GM12878 (cell line): ENCODE measurements around the gene FOXO1. TPM values are rescaled to one million over a fixed set of nuclear protein-coding genes. Genes with fewer than 3 reads are reported as not detected.

Experiments used
- ATAC-seq: fragments of 200-7000 bp; cut with Tn5 transposase; 3 replicates; pipeline ENCODE4 v1.9.1; 2020; ENCODE audit warnings: mild to moderate bottlenecking, moderate library complexity
- BruUV-seq: library from RNA; stranded (reverse); fragments of 400-500 nt; replicated peaks from 2 replicates; lab custom pipeline; 2021; lab: Mats Ljungman, UMichigan
- CTCF ChIA-PET: fragments of 300-600 bp; sonication (Branson Sonifier 250); formaldehyde crosslinking; extraction: SDS; loops from one replicate; lab custom pipeline; 2021; ENCODE audit warnings: inconsistent platforms; lab: Yijun Ruan, JAX
- POLR2A ChIA-PET: fragments of 350-600 bp; formaldehyde crosslinking; extraction: SDS; loops from one replicate; lab custom pipeline; 2021; ENCODE audit warnings: inconsistent platforms; lab: Charles Lee
- RAD21 ChIA-PET: fragments of 300-600 bp; sonication (Branson Sonifier 250); formaldehyde crosslinking; loops from one replicate; lab custom pipeline; 2023; ENCODE audit warnings: antibody characterized with exemption; ENCODE audit not compliant: unreplicated experiment; lab: Charles Lee
- SMC1A ChIA-PET: fragments of 300-600 bp; sonication (Branson Sonifier 250); formaldehyde crosslinking; loops from one replicate; lab custom pipeline; 2023; ENCODE audit not compliant: unreplicated experiment, uncharacterized antibody; lab: Charles Lee
- DNase-seq: peaks from one replicate; pipeline ENCODE4 v3.0.0-alpha.2; 2011; ENCODE audit warnings: low read depth, low spot score
- FAIRE-seq: peaks from 3 replicates; lab custom pipeline; 2011; peaks lifted over from hg19 to GRCh38; lab: Jason Lieb, UNC
- H2AFZ ChIP-seq: 2 replicates; pipeline ENCODE4 v1.6.0; 2011; ENCODE audit warnings: low read depth, low read length, control low read depth; ENCODE audit not compliant: control insufficient read depth
- H3K27ac ChIP-seq: 2 replicates; pipeline ENCODE4 v1.5.1; 2011; ENCODE audit warnings: control low read depth; ENCODE audit not compliant: control insufficient read depth, insufficient read depth
- H3K27me3 ChIP-seq, 2 experiments: replicated peaks in 1 of 2; 2 replicates each; pipeline versions ENCODE4 v1.6.0 to v1.6.1; 2011; ENCODE audit warnings: low read length in 1 of 2; ENCODE audit not compliant: control insufficient read depth in 2 of 2, insufficient read depth in 2 of 2
- H3K36me3 ChIP-seq, 2 experiments: 2 replicates each; pipeline ENCODE4 v1.5.1; 2011; ENCODE audit warnings: low read length in 1 of 2; ENCODE audit not compliant: control insufficient read depth in 2 of 2, insufficient read depth in 2 of 2
- H3K4me1 ChIP-seq: 2 replicates; pipeline ENCODE4 v1.6.1; 2011; ENCODE audit warnings: mild to moderate bottlenecking, low read length, moderate library complexity, mixed read lengths; ENCODE audit not compliant: control insufficient read depth, insufficient read depth
- H3K4me2 ChIP-seq: 2 replicates; pipeline ENCODE4 v1.6.0; 2011; ENCODE audit warnings: control low read depth; ENCODE audit not compliant: control insufficient read depth, insufficient read depth
- H3K4me3 ChIP-seq: fragments of 200-600 bp; sonication (generic); 2 replicates; pipeline ENCODE4 v1.5.1; 2016
- H3K79me2 ChIP-seq: 2 replicates; pipeline ENCODE4 v1.6.0; 2011; ENCODE audit warnings: low read length; ENCODE audit not compliant: control insufficient read depth, insufficient read depth
- H3K9ac ChIP-seq: 2 replicates; pipeline ENCODE4 v1.8.0; 2011; ENCODE audit warnings: low read length, control low read depth, mixed read lengths; ENCODE audit not compliant: control insufficient read depth, insufficient read depth
- H3K9me3 ChIP-seq: replicated peaks from 3 replicates; pipeline ENCODE4 v1.5.1; 2011; ENCODE audit warnings: mild to moderate bottlenecking, low read length; ENCODE audit not compliant: control insufficient read depth, insufficient read depth
- H4K20me1 ChIP-seq: 2 replicates; pipeline ENCODE4 v1.6.0; 2011; ENCODE audit not compliant: control insufficient read depth, insufficient read depth
- FOS ChIP-seq: IDR thresholded peaks from 3 replicates; pipeline ENCODE4 v1.6.1; 2011; ENCODE audit warnings: borderline replicate concordance; ENCODE audit not compliant: insufficient read length; ENCODE audit errors: extremely low read depth
- IKZF2 ChIP-seq, 2 experiments: fragments of 450-650 bp; IDR thresholded peaks; 2 replicates each; pipeline ENCODE4 v1.6.1; 2017; ENCODE audit warnings: mild to moderate bottlenecking in 2 of 2, moderate library complexity in 2 of 2
- POLR2A ChIP-seq: IDR thresholded peaks from 2 replicates; pipeline ENCODE4 v1.6.1; 2011; ENCODE audit warnings: low read depth, mild to moderate bottlenecking, low read length
- RCOR1 ChIP-seq: conservative IDR thresholded peaks from 2 replicates; pipeline ENCODE4 v1.6.1; 2012; ENCODE audit warnings: low read depth, low read length, improper control_type of control experiment
- WGBS: methylation state at CpG from one replicate; pipeline ENCODE4 v1.1.6; 2016; ENCODE audit warnings: low lambda C conversion rate; ENCODE audit not compliant: insufficient replicate concordance, insufficient coverage; ENCODE audit errors: missing lambda C conversion rate; 5-methylcytosine and 5-hydroxymethylcytosine counted together
- in situ Hi-C: fragments of 300-500 bp; cut with MboI; formaldehyde crosslinking; loops from 9 replicates; pipeline ENCODE4 v1.14.3; 2018; ENCODE audit warnings: mixed read lengths
- intact Hi-C: fragments of 100-400 bp; cut with micrococcal nuclease; formaldehyde crosslinking; loops from one replicate; pipeline ENCODE4 v1.14.2; 2022; ENCODE audit not compliant: unreplicated experiment
- polyA plus RNA-seq, 11 experiments: library from polyadenylated mRNA; depleted of rRNA in 4 of 11; unstranded in 6 of 11; stranded (reverse) in 5 of 11; fragments of >200 nt; fragmentation: Nextera tagmentation in 4 of 11; fragmentation: Illumina TruSeq in 1 of 11; extraction: Ambion mirVana in 4 of 11; extraction: Trizol in 1 of 11; gene quantifications; 1 replicate in 1 of 11; 2 replicates in 10 of 11; pipeline versions ENCODE4 v1.2.1 to v1.2.3, GENCODE V29; 2011 to 2016; ENCODE audit warnings: inconsistent platforms in 2 of 11, missing spikeins in 2 of 11, low read depth in 1 of 11
- total RNA-seq, 4 experiments: library from RNA; depleted of rRNA in 3 of 4; stranded (reverse); fragments of >200 nt in 3 of 4; fragmentation: Illumina TruSeq in 1 of 4; extraction: Trizol in 1 of 4; gene quantifications; 2 replicates each; pipeline versions ENCODE4 v1.2.1 to v1.2.3, GENCODE V29; 2013 to 2021
- TF ChIP-seq, protein P1 (sequence below): IDR thresholded peaks from 2 replicates; pipeline ENCODE4 v1.6.1; 2012; ENCODE audit warnings: low read depth, low read length, improper control_type of control experiment
- TF ChIP-seq, protein P2 (sequence below): fragments of 450-650 bp; conservative IDR thresholded peaks from 2 replicates; pipeline ENCODE4 v1.6.1; 2017; ENCODE audit warnings: mild to moderate bottlenecking, moderate library complexity
- TF ChIP-seq, protein P3 (sequence below), 3 experiments: IDR thresholded peaks in 2 of 3; conservative IDR thresholded peaks in 1 of 3; 2 replicates each; pipeline ENCODE4 v1.5.1; 2011; ENCODE audit warnings: low read depth in 3 of 3, low read length in 3 of 3, mild to moderate bottlenecking in 3 of 3, control low read depth in 2 of 3, moderate library complexity in 2 of 3, inconsistent platforms in 1 of 3, mixed read lengths in 1 of 3; ENCODE audit not compliant: control insufficient read depth in 2 of 3, insufficient read depth in 1 of 3; ENCODE audit errors: extremely low read depth in 1 of 3

The FOXO1 gene
- total and polyA plus RNA-seq, 10 of the 15 experiments (the other 5 are each of a cell fraction or from before 2014, with no cell fraction given) = 0.58 to 8.3 (median 0.88) TPM

DNA sequence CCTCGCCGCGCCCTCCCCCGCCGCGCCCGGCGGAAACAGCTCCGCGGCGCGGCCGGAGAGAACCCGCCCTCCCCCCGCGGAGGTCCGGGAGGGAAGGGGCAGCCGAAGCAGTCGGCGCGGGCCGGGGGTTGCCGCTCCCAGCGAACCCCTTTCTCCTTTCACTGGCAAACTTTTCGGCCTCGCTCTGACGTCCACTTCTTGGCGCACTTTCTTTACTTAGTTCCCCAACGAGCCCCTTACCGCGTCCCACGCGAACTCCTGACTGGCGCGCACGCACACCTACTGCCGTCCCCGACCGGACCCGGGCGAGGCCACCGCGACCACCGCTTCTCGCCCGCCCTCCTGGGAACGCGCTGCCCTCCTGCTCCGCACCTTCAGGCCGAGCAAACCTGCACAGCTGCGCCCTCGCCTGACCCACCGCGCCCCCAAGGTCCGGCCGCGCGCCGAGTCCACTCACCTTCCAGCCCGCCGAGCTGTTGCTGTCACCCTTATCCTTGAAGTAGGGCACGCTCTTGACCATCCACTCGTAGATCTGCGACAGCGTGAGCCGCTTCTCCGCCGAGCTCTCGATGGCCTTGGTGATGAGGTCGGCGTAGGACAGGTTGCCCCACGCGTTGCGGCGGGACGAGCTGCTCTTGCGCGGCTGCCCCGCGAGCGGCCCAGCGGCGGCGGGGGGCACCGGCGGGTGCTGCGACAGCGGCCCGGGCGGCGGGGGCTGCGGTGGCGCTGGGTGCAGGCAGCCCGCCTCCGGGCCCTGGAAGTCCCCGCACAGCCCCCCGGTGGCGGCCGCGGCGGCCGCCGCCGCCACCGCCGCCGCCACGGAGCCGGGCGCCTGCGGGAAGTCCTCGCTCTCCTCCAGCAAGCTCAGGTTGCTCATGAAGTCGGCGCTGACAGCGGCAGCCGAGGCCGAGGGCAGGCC lies 1.1 kb downstream of the FOXO1 start:
- SMC1A ChIA-PET = interaction anchor here (1.4 to 4.4 kb wide), 2 partner anchors 12 to 233 kb away, joined by 5 to 20 read pairs; no protein-coding TSS in a partner anchor
- in situ Hi-C loops = no loop called here

More for the DNA sequence above, 1.1 kb downstream of the FOXO1 start:
- intact Hi-C loops = loop anchor here (5.0 kb wide), 1 partner anchor 112 kb away; no protein-coding TSS in a partner anchor
- FAIRE-seq (no peak), ATAC-seq (peak; percentile 2), DNase-seq (no peak)
- peak overlapping the region; percentile 59 for H2AFZ ChIP-seq
- peak overlapping the region; percentile 84 for H3K4me3 ChIP-seq
- ChIA-PET RAD21 (interaction anchor here (0.9 to 1.5 kb wide), 7 partner anchors 11 to 605 kb away, joined by 3 to 4 read pairs (median 3); no protein-coding TSS in a partner anchor), POLR2A (interaction anchor here (0.8 to 1.2 kb wide), 3 partner anchors 12 to 231 kb away, joined by 3 read pairs; no protein-coding TSS in a partner anchor), CTCF (interaction anchor here (1.0 to 1.8 kb wide), 7 partner anchors 26 to 596 kb away, joined by 3 to 5 read pairs (median 3); no protein-coding TSS in a partner anchor)
- peak overlapping the region; percentile 91 for H3K4me2 ChIP-seq
- H3K27ac ChIP-seq = peak overlapping the region; percentile 89
- peaks cover 13% of the 10 kb centered on the region for H3K4me1 ChIP-seq
- H3K9me3 ChIP-seq = no peaks in the 10 kb centered on the region
- no peaks in the 10 kb centered on the region for H3K27me3 ChIP-seq
- peaks cover 44% of the 10 kb centered on the region for H3K79me2 ChIP-seq
- peak overlapping the region; percentile 80 for H3K9ac ChIP-seq
- WGBS = under 1% methylated on average over 79 of the region's 117 CpGs
- no peaks in the 10 kb centered on the region; the same call in 1 of the 2 replicates for H4K20me1 ChIP-seq
- peak; percentile 33; the same call in 1 of the 2 replicates for TF ChIP-seq POLR2A
- TF ChIP-seq, protein P1, sequence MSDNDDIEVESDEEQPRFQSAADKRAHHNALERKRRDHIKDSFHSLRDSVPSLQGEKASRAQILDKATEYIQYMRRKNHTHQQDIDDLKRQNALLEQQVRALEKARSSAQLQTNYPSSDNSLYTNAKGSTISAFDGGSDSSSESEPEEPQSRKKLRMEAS = peak; percentile 16; the same call in 1 of the 2 replicates
- no peak for TF ChIP-seq FOS
- peak in 1 of 2 experiments; percentile 10; a peak in 1 of 4 replicates for TF ChIP-seq IKZF2 (IDR thresholded peaks at IDR 0.05)
- TF ChIP-seq RCOR1 = no peak
- TF ChIP-seq, protein P2, sequence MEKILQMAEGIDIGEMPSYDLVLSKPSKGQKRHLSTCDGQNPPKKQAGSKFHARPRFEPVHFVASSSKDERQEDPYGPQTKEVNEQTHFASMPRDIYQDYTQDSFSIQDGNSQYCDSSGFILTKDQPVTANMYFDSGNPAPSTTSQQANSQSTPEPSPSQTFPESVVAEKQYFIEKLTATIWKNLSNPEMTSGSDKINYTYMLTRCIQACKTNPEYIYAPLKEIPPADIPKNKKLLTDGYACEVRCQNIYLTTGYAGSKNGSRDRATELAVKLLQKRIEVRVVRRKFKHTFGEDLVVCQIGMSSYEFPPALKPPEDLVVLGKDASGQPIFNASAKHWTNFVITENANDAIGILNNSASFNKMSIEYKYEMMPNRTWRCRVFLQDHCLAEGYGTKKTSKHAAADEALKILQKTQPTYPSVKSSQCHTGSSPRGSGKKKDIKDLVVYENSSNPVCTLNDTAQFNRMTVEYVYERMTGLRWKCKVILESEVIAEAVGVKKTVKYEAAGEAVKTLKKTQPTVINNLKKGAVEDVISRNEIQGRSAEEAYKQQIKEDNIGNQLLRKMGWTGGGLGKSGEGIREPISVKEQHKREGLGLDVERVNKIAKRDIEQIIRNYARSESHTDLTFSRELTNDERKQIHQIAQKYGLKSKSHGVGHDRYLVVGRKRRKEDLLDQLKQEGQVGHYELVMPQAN = no peak
- TF ChIP-seq, protein P3, sequence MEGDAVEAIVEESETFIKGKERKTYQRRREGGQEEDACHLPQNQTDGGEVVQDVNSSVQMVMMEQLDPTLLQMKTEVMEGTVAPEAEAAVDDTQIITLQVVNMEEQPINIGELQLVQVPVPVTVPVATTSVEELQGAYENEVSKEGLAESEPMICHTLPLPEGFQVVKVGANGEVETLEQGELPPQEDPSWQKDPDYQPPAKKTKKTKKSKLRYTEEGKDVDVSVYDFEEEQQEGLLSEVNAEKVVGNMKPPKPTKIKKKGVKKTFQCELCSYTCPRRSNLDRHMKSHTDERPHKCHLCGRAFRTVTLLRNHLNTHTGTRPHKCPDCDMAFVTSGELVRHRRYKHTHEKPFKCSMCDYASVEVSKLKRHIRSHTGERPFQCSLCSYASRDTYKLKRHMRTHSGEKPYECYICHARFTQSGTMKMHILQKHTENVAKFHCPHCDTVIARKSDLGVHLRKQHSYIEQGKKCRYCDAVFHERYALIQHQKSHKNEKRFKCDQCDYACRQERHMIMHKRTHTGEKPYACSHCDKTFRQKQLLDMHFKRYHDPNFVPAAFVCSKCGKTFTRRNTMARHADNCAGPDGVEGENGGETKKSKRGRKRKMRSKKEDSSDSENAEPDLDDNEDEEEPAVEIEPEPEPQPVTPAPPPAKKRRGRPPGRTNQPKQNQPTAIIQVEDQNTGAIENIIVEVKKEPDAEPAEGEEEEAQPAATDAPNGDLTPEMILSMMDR (IDR thresholded peaks at IDR 0.05 in 2 of 3, conservative IDR thresholded peaks at IDR 0.05 in 1 of 3; ENCODE audit: control insufficient read depth in 2 of 3, extremely low read depth in 1 of 3, insufficient read depth in 1 of 3, low read depth in 3 of 3, low read length in 3 of 3) = 0 out of 6 replicates have a peak, but pooled peaks of 2 of the 3 experiments have one; percentile 5 to 6
- no TSS peak for BruUV-seq
- no peaks in the 10 kb centered on the region for H3K36me3 ChIP-seq
